Gastrocnemius medialis (tissue), 4 donors: ENCODE results near the gene GFOD1.

Source experiments
- POLR2A ChIP-seq, 2 donors: fragments of 450-650 bp; IDR thresholded peaks; one replicate each; pipeline ENCODE4 v1.6.1; 2017; ENCODE audit warnings: antibody characterized with exemption in 2 of 2, mild to moderate bottlenecking in 2 of 2, moderate library complexity in 2 of 2
- TF ChIP-seq, protein P1 (sequence below), 5 experiments: fragments of 450-650 bp in 3 of 5; fragments of 200-600 bp in 2 of 5; sonication (generic) in 2 of 5; IDR thresholded peaks in 4 of 5; conservative IDR thresholded peaks in 1 of 5; 1 replicate in 4 of 5; 2 replicates in 1 of 5; pipeline ENCODE4 v1.5.1; 2016 to 2019; ENCODE audit warnings: antibody characterized with exemption in 5 of 5, mild to moderate bottlenecking in 3 of 5, moderate library complexity in 3 of 5

DNA sequence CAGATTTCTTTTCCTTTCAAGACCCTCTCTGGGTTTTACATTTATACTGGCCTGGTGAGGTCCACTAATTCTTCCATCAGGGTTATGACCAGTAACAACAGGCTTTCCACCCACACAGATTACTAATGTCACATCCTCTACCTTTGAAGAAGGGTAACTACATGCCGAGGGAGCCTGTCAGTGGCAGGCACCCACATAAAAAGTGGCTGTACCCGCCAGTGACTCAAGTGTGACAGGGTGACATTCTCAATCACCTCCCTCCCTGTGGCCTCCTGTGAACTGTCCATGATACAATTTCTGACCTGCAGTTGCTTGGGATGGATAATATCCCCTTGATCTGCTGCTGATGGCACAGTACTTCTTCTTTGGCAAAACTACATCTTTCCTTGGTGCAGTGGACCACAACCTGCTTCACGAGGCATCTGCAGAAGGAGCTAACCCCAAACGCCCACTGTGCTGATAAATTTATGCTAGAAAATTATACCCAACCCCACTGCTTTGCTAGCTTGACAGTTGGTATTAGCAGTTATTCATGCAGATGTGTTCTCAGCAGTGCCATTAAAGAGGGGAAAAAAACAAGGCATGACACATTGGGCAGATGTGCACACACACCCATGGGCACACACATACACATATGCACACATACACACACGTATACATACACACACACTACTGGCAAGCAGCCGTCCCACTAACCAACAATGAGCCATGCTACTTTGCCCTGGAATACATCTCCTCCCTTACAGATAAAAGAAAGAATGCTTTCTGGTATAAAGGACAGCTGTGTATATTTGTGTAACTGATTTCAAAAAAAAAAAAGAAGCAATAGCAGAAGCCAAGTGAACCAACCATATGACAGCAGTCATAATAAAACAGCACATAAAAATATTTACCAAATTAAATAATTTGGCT is 20.8 kb downstream of the GFOD1 start:
- no peak for TF ChIP-seq POLR2A (IDR thresholded peaks at IDR 0.05)
- TF ChIP-seq, protein P1, sequence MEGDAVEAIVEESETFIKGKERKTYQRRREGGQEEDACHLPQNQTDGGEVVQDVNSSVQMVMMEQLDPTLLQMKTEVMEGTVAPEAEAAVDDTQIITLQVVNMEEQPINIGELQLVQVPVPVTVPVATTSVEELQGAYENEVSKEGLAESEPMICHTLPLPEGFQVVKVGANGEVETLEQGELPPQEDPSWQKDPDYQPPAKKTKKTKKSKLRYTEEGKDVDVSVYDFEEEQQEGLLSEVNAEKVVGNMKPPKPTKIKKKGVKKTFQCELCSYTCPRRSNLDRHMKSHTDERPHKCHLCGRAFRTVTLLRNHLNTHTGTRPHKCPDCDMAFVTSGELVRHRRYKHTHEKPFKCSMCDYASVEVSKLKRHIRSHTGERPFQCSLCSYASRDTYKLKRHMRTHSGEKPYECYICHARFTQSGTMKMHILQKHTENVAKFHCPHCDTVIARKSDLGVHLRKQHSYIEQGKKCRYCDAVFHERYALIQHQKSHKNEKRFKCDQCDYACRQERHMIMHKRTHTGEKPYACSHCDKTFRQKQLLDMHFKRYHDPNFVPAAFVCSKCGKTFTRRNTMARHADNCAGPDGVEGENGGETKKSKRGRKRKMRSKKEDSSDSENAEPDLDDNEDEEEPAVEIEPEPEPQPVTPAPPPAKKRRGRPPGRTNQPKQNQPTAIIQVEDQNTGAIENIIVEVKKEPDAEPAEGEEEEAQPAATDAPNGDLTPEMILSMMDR (IDR thresholded peaks at IDR 0.05 in 4 of 5, conservative IDR thresholded peaks at IDR 0.05 in 1 of 5): no peak
